GM23338 (cell line): ENCODE data around the gene PARD3. TPM values are rescaled to one million over a fixed set of nuclear protein-coding genes. Genes with fewer than 3 reads are reported as not detected.

Experiments used
- ATAC-seq: fragments of 200-7000 bp; cut with Tn5 transposase; 3 replicates; pipeline ENCODE4 v1.9.1; 2020
- DNase-seq: peaks from one replicate; pipeline ENCODE4 v3.0.0-alpha.2; 2015; ENCODE audit warnings: low spot score
- H2AFZ ChIP-seq: fragments of 200-600 bp; sonication (generic); 2 replicates; pipeline ENCODE4 v1.8.0; 2016; ENCODE audit warnings: antibody characterized with exemption, mild to moderate bottlenecking, moderate library complexity
- H3F3A ChIP-seq: fragments of 200-600 bp; sonication (generic); replicated peaks from 2 replicates; pipeline ENCODE4 v1.8.0; 2017; ENCODE audit warnings: antibody characterized with exemption, mixed run types, low read depth
- H3K27ac ChIP-seq: fragments of 200-600 bp; sonication (generic); 2 replicates; pipeline ENCODE4 v1.6.1; 2016; ENCODE audit warnings: low read depth
- H3K27me3 ChIP-seq: fragments of 200-600 bp; sonication (generic); 2 replicates; pipeline ENCODE4 v1.8.0; 2016; ENCODE audit warnings: mild to moderate bottlenecking, mixed run types, moderate library complexity; ENCODE audit not compliant: insufficient read depth
- H3K36me3 ChIP-seq: fragments of 200-600 bp; sonication (generic); 2 replicates; pipeline ENCODE4 v1.8.0; 2016; ENCODE audit warnings: mild to moderate bottlenecking; ENCODE audit not compliant: insufficient read depth
- H3K4me1 ChIP-seq: fragments of 200-600 bp; sonication (generic); 2 replicates; pipeline ENCODE4 v1.8.0; 2016; ENCODE audit warnings: mild to moderate bottlenecking, moderate library complexity; ENCODE audit not compliant: insufficient read depth
- H3K4me2 ChIP-seq: fragments of 200-600 bp; sonication (generic); 2 replicates; pipeline ENCODE4 v1.7.1; 2017; ENCODE audit warnings: mixed run types
- H3K4me3 ChIP-seq: fragments of 200-600 bp; sonication (generic); 2 replicates; pipeline ENCODE4 v1.6.1; 2016; ENCODE audit warnings: mixed run types
- H3K79me2 ChIP-seq: fragments of 200-600 bp; sonication (generic); replicated peaks from 2 replicates; pipeline ENCODE4 v1.8.0; 2017; ENCODE audit warnings: mild to moderate bottlenecking; ENCODE audit not compliant: insufficient read depth
- H3K9me2 ChIP-seq: fragments of 200-600 bp; sonication (generic); 2 replicates; pipeline ENCODE4 v1.8.0; 2017; ENCODE audit not compliant: insufficient read depth
- H4K20me1 ChIP-seq: fragments of 200-600 bp; sonication (generic); replicated peaks from 2 replicates; pipeline ENCODE4 v1.8.0; 2017; ENCODE audit warnings: mild to moderate bottlenecking; ENCODE audit not compliant: insufficient read depth
- H3K27ac Mint-ChIP-seq: 2 replicates; pipeline ENCODE4 v1.8.0; 2020; ENCODE audit warnings: inconsistent platforms, mild to moderate bottlenecking, moderate library complexity, mixed read lengths
- H3K27me3 Mint-ChIP-seq: 3 replicates; pipeline ENCODE4 v1.8.0; 2022; ENCODE audit warnings: low read depth, mild to moderate bottlenecking, moderate library complexity, mixed read lengths, inconsistent platforms; ENCODE audit not compliant: insufficient read depth, poor library complexity
- H3K36me3 Mint-ChIP-seq: 3 replicates; pipeline ENCODE4 v1.8.0; 2021; ENCODE audit warnings: low read depth, mild to moderate bottlenecking, inconsistent platforms, moderate library complexity, mixed read lengths
- H3K4me1 Mint-ChIP-seq: 3 replicates; pipeline ENCODE4 v1.8.0; 2020; ENCODE audit warnings: mild to moderate bottlenecking, inconsistent platforms, mixed read lengths
- H3K4me3 Mint-ChIP-seq: 3 replicates; pipeline ENCODE4 v1.8.0; 2021; ENCODE audit warnings: moderate library complexity, mild to moderate bottlenecking, inconsistent platforms, mixed read lengths
- H3K9me3 Mint-ChIP-seq: 3 replicates; pipeline ENCODE4 v1.8.0; 2020; ENCODE audit warnings: moderate library complexity, mild to moderate bottlenecking, inconsistent platforms, mixed read lengths
- CREB1 ChIP-seq: fragments of 250-450 bp; sonication (Bioruptor Pico); IDR thresholded peaks from 2 replicates; pipeline ENCODE4 v1.5.0; 2020; ENCODE audit warnings: low read depth, mild to moderate bottlenecking, moderate library complexity
- EZH2 ChIP-seq: fragments of 200-600 bp; sonication (generic); IDR thresholded peaks from one replicate; pipeline ENCODE4 v1.8.0; 2017; ENCODE audit warnings: antibody characterized with exemption, mild to moderate bottlenecking, low read depth; ENCODE audit not compliant: unreplicated experiment
- EZH2phosphoT487 ChIP-seq: fragments of 200-600 bp; sonication (generic); IDR thresholded peaks from one replicate; pipeline ENCODE4 v1.8.1; 2018; ENCODE audit warnings: antibody characterized with exemption; ENCODE audit not compliant: unreplicated experiment
- JUNB ChIP-seq: IDR thresholded peaks from one replicate; pipeline ENCODE4 v1.6.1; 2016; ENCODE audit warnings: antibody characterized with exemption; ENCODE audit not compliant: unreplicated experiment
- NANOG ChIP-seq: IDR thresholded peaks from 2 replicates; pipeline ENCODE4 v1.6.1; 2016; ENCODE audit warnings: antibody characterized with exemption, borderline replicate concordance
- POLR2AphosphoS5 ChIP-seq: IDR thresholded peaks from 2 replicates; pipeline ENCODE4 v1.6.1; 2016; ENCODE audit warnings: antibody characterized with exemption, low read depth
- STAT1 ChIP-seq: IDR thresholded peaks from one replicate; pipeline ENCODE4 v1.6.1; 2016; ENCODE audit warnings: antibody characterized with exemption; ENCODE audit not compliant: unreplicated experiment
- ZNF114 ChIP-seq: fragments of 250-450 bp; sonication (Bioruptor Pico); IDR thresholded peaks from 2 replicates; pipeline ENCODE4 v1.5.0; 2020; ENCODE audit warnings: mild to moderate bottlenecking, moderate library complexity
- ZNF331 ChIP-seq: fragments of 250-450 bp; sonication (Bioruptor Pico); IDR thresholded peaks from 2 replicates; pipeline ENCODE4 v1.5.0; 2020; ENCODE audit warnings: low read depth, mild to moderate bottlenecking, moderate library complexity
- polyA plus RNA-seq: library from polyadenylated mRNA; unstranded; fragments of >200 nt; fragmentation: Nextera tagmentation; extraction: Ambion mirVana; gene quantifications from 2 replicates; pipeline ENCODE4 v1.2.1, GENCODE V29; 2016
- total RNA-seq: library from RNA; depleted of rRNA; stranded (reverse); fragments of >200 nt; shearing (Covaris generic); gene quantifications from 2 replicates; pipeline ENCODE4 v1.2.3, GENCODE V29; 2014
- TF ChIP-seq, protein P1 (sequence below): IDR thresholded peaks from one replicate; pipeline ENCODE4 v1.6.1; 2018; ENCODE audit warnings: antibody characterized with exemption; ENCODE audit not compliant: unreplicated experiment
- TF ChIP-seq, protein P2 (sequence below), 2 experiments: fragments of 200-600 bp in 1 of 2; sonication (generic) in 1 of 2; conservative IDR thresholded peaks; 2 replicates each; pipeline versions ENCODE4 v1.5.1 to v1.6.1; 2016 to 2017; ENCODE audit warnings: antibody characterized with exemption in 2 of 2, low read depth in 2 of 2, mild to moderate bottlenecking in 2 of 2, moderate library complexity in 1 of 2
- TF ChIP-seq, protein P3 (sequence below): IDR thresholded peaks from 2 replicates; pipeline ENCODE4 v1.6.1; 2016; ENCODE audit warnings: antibody characterized with exemption
- TF ChIP-seq, protein P4 (sequence below): fragments of 250-450 bp; sonication (Bioruptor Pico); IDR thresholded peaks from 2 replicates; pipeline ENCODE4 v1.5.0; 2020; ENCODE audit warnings: mild to moderate bottlenecking, moderate library complexity

The PARD3 gene
- total and polyA plus RNA-seq, 2 experiments from 2014 or later: 30.2 to 51.4 TPM

DNA sequence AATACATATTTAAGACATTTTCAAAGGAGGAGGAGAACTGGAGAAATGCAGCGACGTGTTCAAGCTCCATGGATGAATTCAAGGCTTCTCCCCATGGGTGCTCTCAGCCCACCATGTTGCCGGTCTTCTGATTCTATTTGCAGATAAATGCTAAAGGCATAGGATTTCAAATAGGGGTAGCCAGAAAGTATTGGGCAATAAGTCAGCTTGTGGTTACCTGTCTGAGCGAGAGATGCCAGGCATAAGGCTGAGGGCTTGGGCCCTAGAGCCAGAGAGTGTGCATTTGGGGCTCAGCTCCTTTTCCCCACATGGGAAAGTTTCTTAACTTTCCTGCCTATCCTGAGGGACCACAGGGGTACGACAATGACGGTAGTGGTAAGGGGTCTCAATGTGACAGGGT lies 180.0 kb downstream of the PARD3 start (continued):
- no peak for TF ChIP-seq CREB1 (CRISPR knock-in tag)
- TF ChIP-seq ZNF114: no peak

DNA sequence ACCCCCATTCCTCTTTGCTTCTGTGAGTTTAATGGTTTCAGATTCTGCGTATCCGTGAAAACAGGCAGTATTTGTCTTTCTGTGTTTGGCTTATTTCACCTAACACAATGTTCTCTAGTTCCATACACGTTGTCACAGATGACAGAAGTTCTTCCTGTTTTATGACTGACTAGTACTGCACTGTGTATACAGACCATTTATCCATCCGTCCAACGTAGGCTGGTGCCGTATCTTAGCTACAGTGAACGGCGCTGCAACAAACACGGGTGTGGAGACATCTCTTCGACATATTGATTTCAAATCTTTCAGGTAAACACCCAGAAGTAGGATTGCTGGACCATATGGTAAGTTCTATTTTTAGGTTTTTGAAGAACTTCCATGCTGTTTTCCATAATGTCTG lies 181.7 kb downstream of the PARD3 start:
- H3K27ac Mint-ChIP-seq: no peak overlapping the region
- Histone ChIP-seq H3K79me2 (peaks cover 78% of the 10 kb centered on the region), H3K4me1 (peaks cover 22% of the 10 kb centered on the region), H3K4me2 (no peak overlapping the region), H2AFZ (no peak overlapping the region), H3F3A (no peaks in the 10 kb centered on the region), H3K27me3 (no peaks in the 10 kb centered on the region), H4K20me1 (0 out of 2 replicates have a peak, but pooled peaks cover 4% of the 10 kb centered on the region), H3K36me3 (no peaks in the 10 kb centered on the region), H3K4me3 (no peak overlapping the region), H3K27ac (no peak overlapping the region), H3K9me2 (no peaks in the 10 kb centered on the region)
- no peak for ATAC-seq
- TF ChIP-seq POLR2AphosphoS5 (no peak), EZH2phosphoT487 (no peak), ZNF114 (no peak), ZNF331 (CRISPR knock-in tag) (no peak), NANOG (no peak), JUNB (no peak), EZH2 (no peak), CREB1 (CRISPR knock-in tag) (no peak), STAT1 (no peak)
- TF ChIP-seq, protein P1, sequence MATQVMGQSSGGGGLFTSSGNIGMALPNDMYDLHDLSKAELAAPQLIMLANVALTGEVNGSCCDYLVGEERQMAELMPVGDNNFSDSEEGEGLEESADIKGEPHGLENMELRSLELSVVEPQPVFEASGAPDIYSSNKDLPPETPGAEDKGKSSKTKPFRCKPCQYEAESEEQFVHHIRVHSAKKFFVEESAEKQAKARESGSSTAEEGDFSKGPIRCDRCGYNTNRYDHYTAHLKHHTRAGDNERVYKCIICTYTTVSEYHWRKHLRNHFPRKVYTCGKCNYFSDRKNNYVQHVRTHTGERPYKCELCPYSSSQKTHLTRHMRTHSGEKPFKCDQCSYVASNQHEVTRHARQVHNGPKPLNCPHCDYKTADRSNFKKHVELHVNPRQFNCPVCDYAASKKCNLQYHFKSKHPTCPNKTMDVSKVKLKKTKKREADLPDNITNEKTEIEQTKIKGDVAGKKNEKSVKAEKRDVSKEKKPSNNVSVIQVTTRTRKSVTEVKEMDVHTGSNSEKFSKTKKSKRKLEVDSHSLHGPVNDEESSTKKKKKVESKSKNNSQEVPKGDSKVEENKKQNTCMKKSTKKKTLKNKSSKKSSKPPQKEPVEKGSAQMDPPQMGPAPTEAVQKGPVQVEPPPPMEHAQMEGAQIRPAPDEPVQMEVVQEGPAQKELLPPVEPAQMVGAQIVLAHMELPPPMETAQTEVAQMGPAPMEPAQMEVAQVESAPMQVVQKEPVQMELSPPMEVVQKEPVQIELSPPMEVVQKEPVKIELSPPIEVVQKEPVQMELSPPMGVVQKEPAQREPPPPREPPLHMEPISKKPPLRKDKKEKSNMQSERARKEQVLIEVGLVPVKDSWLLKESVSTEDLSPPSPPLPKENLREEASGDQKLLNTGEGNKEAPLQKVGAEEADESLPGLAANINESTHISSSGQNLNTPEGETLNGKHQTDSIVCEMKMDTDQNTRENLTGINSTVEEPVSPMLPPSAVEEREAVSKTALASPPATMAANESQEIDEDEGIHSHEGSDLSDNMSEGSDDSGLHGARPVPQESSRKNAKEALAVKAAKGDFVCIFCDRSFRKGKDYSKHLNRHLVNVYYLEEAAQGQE: no peak
- TF ChIP-seq, protein P2, sequence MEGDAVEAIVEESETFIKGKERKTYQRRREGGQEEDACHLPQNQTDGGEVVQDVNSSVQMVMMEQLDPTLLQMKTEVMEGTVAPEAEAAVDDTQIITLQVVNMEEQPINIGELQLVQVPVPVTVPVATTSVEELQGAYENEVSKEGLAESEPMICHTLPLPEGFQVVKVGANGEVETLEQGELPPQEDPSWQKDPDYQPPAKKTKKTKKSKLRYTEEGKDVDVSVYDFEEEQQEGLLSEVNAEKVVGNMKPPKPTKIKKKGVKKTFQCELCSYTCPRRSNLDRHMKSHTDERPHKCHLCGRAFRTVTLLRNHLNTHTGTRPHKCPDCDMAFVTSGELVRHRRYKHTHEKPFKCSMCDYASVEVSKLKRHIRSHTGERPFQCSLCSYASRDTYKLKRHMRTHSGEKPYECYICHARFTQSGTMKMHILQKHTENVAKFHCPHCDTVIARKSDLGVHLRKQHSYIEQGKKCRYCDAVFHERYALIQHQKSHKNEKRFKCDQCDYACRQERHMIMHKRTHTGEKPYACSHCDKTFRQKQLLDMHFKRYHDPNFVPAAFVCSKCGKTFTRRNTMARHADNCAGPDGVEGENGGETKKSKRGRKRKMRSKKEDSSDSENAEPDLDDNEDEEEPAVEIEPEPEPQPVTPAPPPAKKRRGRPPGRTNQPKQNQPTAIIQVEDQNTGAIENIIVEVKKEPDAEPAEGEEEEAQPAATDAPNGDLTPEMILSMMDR (conservative IDR thresholded peaks at IDR 0.05; ENCODE audit: low read depth in 2 of 2): no peak
- TF ChIP-seq, protein P3, sequence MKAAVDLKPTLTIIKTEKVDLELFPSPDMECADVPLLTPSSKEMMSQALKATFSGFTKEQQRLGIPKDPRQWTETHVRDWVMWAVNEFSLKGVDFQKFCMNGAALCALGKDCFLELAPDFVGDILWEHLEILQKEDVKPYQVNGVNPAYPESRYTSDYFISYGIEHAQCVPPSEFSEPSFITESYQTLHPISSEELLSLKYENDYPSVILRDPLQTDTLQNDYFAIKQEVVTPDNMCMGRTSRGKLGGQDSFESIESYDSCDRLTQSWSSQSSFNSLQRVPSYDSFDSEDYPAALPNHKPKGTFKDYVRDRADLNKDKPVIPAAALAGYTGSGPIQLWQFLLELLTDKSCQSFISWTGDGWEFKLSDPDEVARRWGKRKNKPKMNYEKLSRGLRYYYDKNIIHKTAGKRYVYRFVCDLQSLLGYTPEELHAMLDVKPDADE: no peak
- TF ChIP-seq, protein P4, sequence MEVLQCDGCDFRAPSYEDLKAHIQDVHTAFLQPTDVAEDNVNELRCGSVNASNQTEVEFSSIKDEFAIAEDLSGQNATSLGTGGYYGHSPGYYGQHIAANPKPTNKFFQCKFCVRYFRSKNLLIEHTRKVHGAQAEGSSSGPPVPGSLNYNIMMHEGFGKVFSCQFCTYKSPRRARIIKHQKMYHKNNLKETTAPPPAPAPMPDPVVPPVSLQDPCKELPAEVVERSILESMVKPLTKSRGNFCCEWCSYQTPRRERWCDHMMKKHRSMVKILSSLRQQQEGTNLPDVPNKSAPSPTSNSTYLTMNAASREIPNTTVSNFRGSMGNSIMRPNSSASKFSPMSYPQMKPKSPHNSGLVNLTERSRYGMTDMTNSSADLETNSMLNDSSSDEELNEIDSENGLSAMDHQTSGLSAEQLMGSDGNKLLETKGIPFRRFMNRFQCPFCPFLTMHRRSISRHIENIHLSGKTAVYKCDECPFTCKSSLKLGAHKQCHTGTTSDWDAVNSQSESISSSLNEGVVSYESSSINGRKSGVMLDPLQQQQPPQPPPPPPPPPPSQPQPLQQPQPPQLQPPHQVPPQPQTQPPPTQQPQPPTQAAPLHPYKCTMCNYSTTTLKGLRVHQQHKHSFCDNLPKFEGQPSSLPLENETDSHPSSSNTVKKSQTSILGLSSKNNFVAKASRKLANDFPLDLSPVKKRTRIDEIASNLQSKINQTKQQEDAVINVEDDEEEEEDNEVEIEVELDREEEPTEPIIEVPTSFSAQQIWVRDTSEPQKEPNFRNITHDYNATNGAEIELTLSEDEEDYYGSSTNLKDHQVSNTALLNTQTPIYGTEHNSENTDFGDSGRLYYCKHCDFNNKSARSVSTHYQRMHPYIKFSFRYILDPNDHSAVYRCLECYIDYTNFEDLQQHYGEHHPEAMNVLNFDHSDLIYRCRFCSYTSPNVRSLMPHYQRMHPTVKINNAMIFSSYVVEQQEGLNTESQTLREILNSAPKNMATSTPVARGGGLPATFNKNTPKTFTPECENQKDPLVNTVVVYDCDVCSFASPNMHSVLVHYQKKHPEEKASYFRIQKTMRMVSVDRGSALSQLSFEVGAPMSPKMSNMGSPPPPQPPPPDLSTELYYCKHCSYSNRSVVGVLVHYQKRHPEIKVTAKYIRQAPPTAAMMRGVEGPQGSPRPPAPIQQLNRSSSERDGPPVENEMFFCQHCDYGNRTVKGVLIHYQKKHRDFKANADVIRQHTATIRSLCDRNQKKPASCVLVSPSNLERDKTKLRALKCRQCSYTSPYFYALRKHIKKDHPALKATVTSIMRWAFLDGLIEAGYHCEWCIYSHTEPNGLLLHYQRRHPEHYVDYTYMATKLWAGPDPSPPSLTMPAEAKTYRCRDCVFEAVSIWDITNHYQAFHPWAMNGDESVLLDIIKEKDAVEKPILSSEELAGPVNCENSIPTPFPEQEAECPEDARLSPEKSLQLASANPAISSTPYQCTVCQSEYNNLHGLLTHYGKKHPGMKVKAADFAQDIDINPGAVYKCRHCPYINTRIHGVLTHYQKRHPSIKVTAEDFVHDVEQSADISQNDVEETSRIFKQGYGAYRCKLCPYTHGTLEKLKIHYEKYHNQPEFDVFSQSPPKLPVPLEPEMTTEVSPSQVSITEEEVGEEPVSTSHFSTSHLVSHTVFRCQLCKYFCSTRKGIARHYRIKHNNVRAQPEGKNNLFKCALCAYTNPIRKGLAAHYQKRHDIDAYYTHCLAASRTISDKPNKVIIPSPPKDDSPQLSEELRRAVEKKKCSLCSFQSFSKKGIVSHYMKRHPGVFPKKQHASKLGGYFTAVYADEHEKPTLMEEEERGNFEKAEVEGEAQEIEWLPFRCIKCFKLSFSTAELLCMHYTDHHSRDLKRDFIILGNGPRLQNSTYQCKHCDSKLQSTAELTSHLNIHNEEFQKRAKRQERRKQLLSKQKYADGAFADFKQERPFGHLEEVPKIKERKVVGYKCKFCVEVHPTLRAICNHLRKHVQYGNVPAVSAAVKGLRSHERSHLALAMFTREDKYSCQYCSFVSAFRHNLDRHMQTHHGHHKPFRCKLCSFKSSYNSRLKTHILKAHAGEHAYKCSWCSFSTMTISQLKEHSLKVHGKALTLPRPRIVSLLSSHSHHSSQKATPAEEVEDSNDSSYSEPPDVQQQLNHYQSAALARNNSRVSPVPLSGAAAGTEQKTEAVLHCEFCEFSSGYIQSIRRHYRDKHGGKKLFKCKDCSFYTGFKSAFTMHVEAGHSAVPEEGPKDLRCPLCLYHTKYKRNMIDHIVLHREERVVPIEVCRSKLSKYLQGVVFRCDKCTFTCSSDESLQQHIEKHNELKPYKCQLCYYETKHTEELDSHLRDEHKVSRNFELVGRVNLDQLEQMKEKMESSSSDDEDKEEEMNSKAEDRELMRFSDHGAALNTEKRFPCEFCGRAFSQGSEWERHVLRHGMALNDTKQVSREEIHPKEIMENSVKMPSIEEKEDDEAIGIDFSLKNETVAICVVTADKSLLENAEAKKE (CRISPR knock-in tag): no peak
- peaks cover 52% of the 10 kb centered on the region for H3K4me1 Mint-ChIP-seq
- no peaks in the 10 kb centered on the region for H3K36me3 Mint-ChIP-seq
- peaks cover 6% of the 10 kb centered on the region for H3K27me3 Mint-ChIP-seq
- no peak for DNase-seq
- no peak overlapping the region for H3K4me3 Mint-ChIP-seq
- H3K9me3 Mint-ChIP-seq: no peaks in the 10 kb centered on the region
